HG02970 (cell line): ENCODE results near the gene MEP1A.
"Not testable (repeated sequence)": the region's sequence is repeated elsewhere in the genome, so short reads cannot be mapped to it uniquely, and the experiment has no call there.

Experiments
- ATAC-seq: cut with Tn5 transposase; IDR thresholded peaks from one replicate; pipeline ENCODE4 v1.9.1; 2021; ENCODE audit warnings: mild to moderate bottlenecking, moderate library complexity, moderate number of reproducible peaks; ENCODE audit not compliant: unreplicated experiment, low FRiP score

The MEP1A gene

GRCh38 chr6:46773201-46773855, 19.9 kb upstream of the MEP1A start:
- no peak for ATAC-seq

GRCh38 chr6:46774736-46775135, 18.5 kb upstream of the MEP1A start:
- not testable (repeated sequence) for ATAC-seq

- no peak for ATAC-seq
These were observed 17.0 kb upstream of the MEP1A start for GRCh38 chr6:46776070-46776712.

- ATAC-seq = no peak
These were observed 15.5 kb upstream of the MEP1A start for GRCh38 chr6:46777476-46778346.

DNA sequence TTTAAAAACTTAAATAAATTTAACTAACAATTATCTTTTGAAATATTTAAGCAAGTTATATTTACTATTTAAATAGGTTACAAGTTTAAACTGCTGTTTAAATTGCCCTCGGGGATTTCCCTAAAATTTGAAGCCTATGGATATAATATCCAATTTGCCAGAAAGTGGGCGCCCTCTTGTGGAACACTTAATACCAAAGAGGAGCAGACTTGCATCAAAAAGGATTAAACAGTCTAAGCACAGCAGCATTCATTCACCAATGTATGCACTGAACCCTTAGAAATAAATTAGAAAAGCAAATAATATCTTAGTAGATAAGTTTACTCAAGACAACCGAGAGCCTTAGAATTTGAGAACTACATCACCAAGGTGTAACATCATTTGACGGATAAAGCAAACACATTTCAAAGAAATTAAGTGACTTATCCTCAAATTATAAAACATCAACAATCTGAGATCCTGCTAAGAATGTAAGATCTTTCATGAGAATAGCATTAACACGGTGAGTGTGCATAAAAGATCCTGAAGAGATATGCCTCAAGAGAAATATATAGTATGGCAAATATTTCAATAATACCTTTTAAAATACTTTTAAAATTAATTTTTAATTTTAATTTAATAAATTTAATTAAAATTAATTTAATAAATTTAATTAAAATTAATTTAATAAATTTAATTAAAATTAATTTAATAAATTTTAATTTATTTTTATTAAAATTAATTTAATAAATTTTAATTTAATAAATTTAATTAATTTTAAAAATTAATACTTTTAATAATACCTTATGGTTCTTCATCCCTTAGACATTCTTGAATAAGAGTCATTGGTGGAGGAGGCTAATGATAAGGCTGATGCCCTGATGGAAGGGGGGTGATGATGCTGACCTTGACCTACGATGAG, 11.5 kb upstream of the MEP1A start:
- no peak for ATAC-seq

DNA sequence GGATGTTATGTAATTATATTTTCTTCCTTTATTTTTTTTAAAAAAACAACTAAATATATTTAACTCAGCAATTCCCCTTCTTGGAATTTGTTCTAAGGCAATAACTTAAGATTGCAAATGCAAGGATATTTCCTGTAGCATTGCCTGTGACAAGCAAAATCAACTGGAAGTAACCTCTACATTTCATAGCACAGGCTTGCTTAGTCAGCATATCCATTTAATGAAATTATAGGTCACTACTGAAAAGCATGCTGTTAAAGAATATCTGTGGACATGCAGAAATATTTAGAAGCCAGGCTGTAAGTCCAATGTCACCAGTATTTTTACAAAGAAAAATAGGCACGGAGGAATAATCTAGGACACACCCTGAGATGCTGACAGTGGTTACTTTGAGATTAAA, 8.7 kb upstream of the MEP1A start:
- ATAC-seq = no peak

DNA sequence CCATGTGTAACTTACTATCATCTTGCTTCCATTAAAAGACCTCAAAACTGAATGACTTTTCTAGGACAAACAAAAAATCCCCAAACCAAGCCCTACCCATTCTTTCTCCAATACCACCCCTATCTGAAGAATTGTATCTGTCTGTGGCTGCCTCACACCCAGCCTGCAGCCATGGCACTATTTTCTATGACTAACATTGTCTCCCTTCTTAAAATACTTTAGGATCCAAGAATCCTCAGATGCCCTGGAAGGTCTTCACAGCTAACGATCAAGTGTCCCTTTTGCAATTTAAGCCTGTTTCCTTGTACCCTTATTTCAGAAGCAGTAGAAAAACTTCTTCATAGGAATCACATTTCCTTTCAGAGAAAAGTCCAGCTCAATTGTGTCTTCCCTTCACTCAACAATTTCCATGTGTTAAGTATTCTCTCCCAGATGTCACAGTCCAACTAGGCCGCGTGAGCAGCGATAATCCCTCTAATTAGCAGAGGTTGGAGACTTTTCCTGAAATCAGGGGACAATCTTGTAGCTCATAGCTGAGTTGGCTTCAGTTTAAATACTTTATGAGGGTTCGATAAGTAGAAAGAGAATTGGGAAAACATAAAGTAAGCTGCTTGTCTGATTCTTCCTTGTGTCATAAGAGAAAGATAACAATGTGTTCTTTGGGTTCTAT, 5.2 kb upstream of the MEP1A start:
- ATAC-seq = no peak

- ATAC-seq = no peak
These were observed 4.4 kb upstream of the MEP1A start for GRCh38 chr6:46788791-46789190.

DNA sequence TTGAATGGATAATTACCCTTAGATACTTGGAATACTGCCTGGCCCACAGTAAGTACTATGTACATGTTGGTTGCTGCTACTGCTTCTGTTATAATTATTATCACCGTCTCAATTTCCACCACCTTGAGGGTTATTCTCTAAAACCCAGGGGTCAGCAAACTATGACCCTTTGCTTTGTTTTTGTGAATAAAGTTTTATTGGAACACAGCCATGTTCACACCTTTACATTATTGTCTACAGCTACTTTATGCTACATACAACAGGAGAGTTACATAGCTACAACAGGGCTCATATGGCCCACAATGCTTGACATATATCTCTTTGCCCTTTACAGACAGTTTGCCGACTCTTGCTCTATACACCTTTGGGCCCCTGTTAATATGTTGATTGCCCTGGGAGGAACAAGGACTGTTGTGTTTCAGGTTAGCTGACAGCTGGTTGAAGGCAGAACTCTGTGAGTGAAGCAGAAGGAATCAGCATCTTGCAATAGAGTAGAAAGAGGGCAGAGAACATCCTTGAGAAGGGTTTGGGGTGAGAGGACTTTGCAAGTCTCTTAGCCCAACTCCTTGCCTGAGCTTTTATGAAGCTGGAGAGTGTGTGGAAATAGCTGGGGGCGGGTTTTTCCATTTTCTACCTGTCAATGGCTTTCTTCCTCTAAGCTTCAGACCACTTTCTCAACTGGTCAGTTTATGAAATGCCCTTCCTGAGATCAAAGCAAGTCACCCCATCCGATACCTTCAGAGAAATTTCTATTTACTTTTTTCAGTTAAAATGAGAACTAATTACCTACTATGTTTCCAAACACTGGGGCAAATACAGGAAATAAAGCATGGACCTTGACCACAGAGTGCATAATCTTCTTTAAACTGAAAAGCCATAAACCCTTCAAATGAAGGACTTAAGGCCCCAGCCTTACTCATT, 3.5 kb upstream of the MEP1A start:
- ATAC-seq = no peak

DNA sequence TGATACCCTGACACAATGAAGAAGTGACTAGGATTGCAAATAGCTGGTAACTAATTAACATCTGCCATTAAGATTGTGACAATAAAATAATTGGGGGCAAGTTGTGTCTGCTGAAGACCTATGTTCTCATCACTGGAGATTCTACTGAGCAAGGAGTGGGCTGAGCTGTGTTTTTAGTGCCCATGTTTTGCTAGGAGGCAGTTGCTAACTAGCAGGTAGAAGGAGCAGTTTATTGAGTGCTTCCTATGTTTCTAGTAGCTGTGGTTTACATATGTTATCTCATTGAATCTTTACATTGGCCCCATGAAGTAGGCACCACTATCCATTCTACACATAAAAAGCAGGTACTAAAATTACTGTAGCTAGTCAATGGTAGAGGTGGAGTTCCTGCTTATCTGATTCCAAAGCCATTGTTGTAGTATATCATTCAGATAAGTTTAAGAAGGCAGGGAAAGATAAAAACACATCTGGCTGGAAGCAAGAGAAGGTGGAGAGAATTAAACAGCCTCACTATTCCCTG, 2.8 kb upstream of the MEP1A start:
- ATAC-seq = no peak

DNA sequence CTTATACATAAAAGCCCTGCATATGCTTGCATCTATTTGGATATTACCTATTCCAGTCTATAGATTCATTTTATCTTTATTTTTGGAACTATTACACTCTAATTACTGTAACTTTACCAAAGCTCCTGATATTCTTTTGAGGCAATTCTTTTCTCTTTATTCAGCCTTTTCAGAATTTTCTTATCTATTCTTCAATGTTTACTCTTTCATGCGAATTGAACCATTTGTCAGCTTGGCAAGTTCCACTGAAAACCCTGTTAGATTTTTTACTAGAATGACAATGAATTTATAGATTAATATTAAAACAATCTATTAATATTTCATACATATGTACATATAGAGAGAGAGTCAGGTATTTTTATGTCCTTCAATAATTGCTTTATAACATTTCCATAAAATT, 554 bp upstream of the MEP1A start:
- ATAC-seq = no peak

GRCh38 chr6:46794068-46794467, 879 bp downstream of the MEP1A start:
- ATAC-seq = no peak

- no peak for ATAC-seq
These were observed 2.6 kb downstream of the MEP1A start for GRCh38 chr6:46795816-46796215.

- ATAC-seq = no peak
These were observed 3.8 kb downstream of the MEP1A start for GRCh38 chr6:46796848-46797580.

- ATAC-seq = no peak
These were observed 6.5 kb downstream of the MEP1A start for GRCh38 chr6:46799657-46800056.

DNA sequence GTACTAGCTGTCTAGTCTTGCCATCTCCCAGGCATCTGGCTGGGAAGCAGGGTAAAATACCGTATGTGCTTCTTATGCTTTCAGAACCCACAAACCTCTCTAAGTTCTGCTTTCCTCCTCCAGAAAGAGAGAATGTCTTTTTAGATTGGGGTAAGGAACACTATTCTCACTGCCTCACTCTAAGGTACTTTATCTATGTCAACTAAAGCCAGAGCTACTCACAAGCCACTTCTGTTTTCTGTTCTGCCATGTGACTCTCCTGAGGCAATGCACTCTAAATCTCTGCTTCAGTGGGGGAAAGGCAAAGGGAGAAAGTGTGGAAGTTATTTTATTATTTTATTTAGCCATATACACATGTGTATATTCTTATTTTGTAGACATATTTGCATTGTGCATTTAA, 15.6 kb downstream of the MEP1A start:
- ATAC-seq = no peak

- ATAC-seq = no peak
These were observed 21.9 kb downstream of the MEP1A start for GRCh38 chr6:46815130-46815529.

DNA sequence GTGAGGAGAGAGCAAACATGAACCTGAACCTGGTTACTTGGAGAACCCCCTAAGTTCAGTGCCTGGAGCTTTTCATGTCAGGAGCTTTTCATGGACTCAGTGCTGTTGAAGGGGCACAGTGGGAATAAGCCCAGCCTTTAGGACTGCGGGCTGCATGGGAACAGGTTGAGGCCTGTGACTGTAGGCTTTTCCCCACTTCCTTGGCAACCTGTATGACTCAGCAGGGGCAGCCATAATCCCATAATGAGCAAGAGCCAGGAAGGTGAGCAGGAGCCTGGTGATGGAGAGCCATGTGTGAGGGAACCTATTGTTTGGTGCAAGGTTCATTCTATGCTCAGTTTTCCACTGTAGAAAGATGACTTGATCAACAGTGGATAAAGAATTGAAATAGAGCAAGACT, 23.4 kb downstream of the MEP1A start:
- no peak for ATAC-seq
